ENCODE data around the gene ATXN2.

ATXN2 gene

DNA sequence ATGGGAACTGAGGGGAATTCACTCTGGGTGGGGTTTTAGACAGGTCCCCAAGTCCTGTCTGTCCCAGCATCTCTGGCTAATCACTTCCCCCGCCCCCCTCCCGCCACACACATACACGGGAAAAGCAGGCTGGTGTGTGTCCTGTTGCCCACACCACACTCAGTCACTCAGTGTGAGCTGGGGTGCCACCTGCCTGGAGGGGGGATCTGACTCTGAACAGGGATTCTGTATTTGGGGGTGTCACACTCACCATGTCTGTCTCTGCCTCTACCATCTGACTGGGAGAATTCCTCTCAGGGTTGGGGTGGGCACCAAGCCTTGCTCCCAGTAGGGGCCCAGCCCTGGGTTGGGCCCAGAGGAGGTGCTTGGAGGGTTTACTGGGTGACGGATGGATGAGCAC is 162.3 kb downstream of the ATXN2 start:
- no peak for DNase-seq (ENCODE audit: low spot score)

GRCh38 chr12:111436266-111436665 is 162.8 kb downstream of the ATXN2 start:
- DNase-seq (ENCODE audit: low spot score), result no peak

DNA sequence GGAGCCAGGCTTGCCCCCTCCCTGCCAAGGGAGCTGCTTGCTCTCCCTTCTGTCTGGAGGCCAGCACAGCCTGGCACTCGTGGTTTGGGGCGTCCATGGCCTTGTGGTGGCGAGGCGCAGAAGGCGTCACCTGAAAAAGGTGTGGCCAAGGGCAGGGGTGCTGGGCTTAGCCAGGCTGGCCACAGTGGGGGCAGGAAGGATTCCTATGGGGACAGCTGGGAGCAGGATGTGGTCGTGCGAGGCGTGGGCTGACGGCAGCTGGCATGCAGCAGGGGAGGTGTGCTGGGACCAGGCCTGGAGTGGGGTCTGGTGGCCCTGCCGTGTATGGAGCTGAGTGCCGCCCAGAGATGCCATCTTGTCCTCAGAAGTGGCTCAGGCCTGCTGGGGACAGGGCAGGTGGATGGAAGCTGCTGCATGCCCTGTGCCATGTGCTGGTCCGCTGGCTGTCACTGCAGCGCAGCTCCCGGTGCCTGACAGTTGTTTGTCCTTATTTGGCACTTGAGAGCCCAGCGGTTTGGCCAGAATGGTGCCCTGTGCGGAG is 163.4 kb downstream of the ATXN2 start:
- no peak for DNase-seq (ENCODE audit: low spot score)

- DNase-seq (ENCODE audit: low spot score), result peak; percentile 72
Observed at GRCh38 chr12:111434680-111435338, 164.3 kb downstream of the ATXN2 start.

- DNase-seq (ENCODE audit: low spot score), result no peak
Observed at GRCh38 chr12:111434049-111434448, 165.1 kb downstream of the ATXN2 start.

- no peak for DNase-seq (ENCODE audit: low spot score)
Observed at GRCh38 chr12:111431772-111432171, 167.3 kb downstream of the ATXN2 start.

GRCh38 chr12:111430433-111431353 is 168.4 kb downstream of the ATXN2 start:
- DNase-seq (ENCODE audit: low spot score), result no peak

GRCh38 chr12:111429828-111430432 is 169.2 kb downstream of the ATXN2 start:
- DNase-seq (ENCODE audit: low spot score), result no peak

DNA sequence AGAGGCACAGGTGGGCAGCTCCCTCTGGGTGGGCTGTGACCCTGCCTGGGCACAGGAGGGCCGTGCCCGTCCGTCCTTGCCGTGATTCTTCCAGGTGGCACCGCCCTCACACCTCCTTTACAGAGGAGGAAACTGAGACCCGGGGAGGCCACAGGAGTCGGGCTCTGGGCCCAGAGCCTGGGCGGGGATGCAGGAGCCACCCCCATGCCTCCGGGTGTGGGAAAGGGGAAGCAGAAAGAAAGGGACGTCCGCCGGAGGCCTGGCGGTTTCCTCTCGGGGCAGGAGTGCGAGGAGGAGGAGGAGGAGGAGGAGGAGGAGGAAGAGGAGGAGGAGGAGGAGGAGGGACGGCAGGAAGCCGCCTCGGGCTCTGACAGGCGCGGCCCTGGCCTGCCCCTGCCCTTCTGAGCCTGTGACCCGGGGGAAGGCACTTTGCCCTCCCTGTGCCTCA is 170.4 kb downstream of the ATXN2 start:
- no peak for DNase-seq (ENCODE audit: low spot score)

DNA sequence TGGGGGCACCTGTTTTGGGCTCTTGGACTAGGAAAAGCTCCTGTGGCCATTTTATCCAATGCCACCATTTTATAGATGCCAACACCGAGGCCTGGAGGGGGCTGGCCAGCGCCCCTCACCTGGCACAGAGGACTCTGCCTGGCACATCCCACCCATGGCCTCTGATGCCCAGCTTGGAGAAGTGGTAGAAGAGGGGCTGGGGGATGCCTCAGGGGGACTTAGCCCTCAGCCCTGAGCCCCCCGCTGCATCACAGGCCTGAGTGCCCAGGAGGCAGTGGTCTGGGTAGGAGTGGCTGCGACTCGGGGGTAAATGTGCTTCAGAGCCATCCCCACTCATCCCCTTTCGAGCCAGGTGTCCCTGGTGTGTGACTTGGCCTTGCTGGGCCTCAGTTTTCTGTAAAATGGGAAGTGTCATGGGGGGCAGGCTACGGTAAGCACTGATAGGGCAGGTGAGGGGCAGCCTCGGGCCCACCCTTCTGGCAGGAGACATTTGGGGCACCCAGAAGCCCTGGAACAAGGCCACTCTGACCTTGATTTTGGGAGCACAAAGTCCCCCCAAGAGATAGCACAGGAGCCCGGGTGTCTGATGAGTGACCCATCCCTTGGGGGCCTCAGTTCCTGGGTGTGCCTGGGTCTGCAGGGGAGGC is 170.9 kb downstream of the ATXN2 start:
- no peak for DNase-seq (ENCODE audit: low spot score)

DNA sequence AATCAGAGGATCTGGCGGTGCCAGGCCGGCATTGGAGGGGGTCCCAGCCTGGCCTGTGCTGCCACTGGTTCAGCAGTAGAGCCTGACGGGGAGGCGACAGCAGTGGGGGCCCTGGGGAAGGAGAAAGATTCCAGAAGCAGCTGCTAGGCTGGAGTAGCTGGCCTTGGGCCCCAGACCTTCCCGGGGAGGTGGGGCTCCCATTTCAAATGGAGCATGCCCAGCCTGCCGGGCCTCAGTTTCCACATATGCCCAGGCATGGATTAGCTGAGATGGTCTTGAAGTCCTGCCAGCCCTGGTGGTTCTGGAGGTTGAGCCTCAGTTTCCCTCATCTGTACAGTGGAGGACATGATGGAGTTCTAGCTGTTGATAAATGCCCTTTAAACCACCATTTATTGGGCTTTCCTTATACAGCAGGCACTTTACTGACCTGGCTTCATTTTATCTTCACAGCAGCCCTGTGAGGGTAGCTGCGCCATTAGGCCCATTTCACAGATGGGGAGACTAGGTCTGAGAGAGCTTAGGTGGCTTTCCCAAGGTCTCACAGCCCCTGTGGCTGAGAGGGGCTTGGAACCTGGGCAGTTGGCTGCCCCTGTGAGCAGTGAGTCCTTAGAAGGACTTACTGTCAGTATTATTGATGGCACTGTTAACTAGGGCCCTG is 171.6 kb downstream of the ATXN2 start:
- no peak for DNase-seq (ENCODE audit: low spot score)

- DNase-seq (ENCODE audit: low spot score), result no peak
Observed at GRCh38 chr12:111426344-111427185, 172.6 kb downstream of the ATXN2 start.

DNA sequence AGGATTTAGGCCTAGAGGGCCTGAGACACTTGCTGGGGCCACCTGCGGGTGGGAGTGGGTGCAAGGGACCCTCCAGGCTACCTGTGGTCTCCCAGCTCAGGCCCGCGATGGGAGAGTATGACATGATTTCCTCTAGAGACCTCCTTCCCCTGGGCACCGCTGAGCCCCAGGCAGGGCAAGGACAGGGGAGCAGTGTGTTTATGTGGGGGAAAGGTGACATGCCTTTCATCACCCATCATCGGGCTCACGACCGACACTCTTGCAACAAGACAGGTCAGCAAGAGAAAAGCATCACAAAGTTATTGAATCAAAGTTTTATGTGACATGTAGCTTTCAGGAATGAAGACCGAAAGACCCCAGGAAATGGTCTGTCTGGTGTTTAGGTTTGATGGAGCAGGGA is 173.5 kb downstream of the ATXN2 start:
- DNase-seq (ENCODE audit: low spot score), result no peak

GRCh38 chr12:111424793-111425251 is 174.3 kb downstream of the ATXN2 start:
- DNase-seq (ENCODE audit: low spot score), result no peak

- no peak for DNase-seq (ENCODE audit: low spot score)
Observed at GRCh38 chr12:111424189-111424792, 174.8 kb downstream of the ATXN2 start.

- no peak for DNase-seq (ENCODE audit: low spot score)
Observed at GRCh38 chr12:111420494-111420893, 178.6 kb downstream of the ATXN2 start.

- DNase-seq (ENCODE audit: low spot score), result no peak
Observed at GRCh38 chr12:111419784-111420183, 179.3 kb downstream of the ATXN2 start.

- no peak for DNase-seq (ENCODE audit: low spot score)
Observed at GRCh38 chr12:111418594-111418880, 180.6 kb downstream of the ATXN2 start.

GRCh38 chr12:111417784-111418593 is 181.1 kb downstream of the ATXN2 start:
- DNase-seq (ENCODE audit: low spot score), result no peak
